Fibroblast of upper back skin (primary cell): ENCODE results near the gene TIGD1.
"Not testable (repeated sequence)": the region's sequence is repeated elsewhere in the genome, so short reads cannot be mapped to it uniquely, and the experiment has no call there.

Experiments
- DNase-seq: peaks from one replicate; pipeline ENCODE4 v3.0.0-alpha.2; 2013

Gene TIGD1

DNA sequence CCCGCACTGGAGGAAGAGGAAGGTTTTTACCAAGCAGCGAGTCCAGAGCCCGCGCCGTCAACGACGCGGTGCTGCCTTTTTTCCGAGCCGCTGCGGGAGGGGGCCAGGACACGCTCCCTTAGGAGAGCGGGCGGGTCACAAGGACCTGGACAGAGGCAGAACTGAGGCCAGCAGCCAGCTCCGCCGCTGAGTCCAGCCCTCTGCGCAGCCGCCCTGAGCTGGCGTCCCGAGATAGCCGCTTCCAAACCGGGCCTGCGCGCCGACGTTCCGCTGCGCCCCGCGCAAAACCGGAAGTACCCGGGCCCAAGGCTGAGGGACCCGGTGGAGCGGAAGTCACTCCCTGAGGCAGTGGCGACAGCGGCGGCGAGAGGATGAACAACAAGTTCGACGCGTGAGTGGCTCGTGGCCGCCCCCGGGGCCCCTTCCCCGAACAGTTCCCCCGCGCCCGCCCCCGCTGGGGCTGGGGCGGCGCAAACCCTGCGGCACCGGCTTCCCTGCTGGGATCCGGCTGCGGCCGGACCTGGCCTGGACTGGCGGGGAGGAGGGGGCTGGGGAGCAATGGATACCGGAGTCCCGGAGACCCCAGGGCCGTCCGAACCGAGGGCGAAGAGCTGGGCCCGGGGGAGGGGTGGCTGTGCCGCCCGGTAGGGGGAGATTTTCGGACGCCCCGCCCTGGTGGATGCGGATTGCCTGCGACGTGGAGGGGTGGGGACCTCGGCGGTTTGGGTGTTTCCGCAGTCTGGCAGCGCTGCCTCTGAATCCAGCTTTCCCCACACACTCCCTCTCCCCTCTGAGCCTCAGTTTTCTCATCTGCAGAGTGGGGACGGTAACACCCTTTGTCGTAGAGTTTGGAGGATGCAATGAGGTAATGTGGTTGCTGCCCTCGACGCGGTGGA, at the start of gene TIGD1, which contains the start of gene EIF4E2:
TSS of gene TIGD1 (minus strand) at position 204 of the 896 bp plus-strand sequence. CDS start 675 bp downstream, outside the sequence.
TSS of gene EIF4E2 (plus strand) at position 336 of the 896 bp plus-strand sequence. CDS start at position 372, 36 bp downstream.
- peak; percentile 91 for DNase-seq

DNA sequence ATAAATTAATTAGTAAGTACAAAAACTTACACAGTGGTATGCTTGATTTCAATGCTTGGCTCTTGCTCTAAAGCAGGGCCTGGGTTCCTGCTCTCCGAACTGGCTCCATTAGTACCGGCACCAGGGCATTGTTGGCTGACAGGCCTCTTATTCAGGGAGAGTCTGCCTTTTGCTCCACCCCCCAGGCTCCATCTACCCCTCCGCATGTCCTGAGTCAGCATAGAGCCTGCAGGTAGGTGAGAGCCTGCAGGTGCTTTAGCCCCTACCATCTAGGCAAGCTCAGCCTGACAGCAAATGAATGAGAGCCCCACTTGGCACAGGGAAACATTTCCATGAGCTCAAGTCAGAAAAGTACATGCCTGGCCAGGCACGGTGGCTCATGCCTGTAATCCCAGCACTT, 47.9 kb upstream of the TIGD1 start:
- no peak for DNase-seq

DNA sequence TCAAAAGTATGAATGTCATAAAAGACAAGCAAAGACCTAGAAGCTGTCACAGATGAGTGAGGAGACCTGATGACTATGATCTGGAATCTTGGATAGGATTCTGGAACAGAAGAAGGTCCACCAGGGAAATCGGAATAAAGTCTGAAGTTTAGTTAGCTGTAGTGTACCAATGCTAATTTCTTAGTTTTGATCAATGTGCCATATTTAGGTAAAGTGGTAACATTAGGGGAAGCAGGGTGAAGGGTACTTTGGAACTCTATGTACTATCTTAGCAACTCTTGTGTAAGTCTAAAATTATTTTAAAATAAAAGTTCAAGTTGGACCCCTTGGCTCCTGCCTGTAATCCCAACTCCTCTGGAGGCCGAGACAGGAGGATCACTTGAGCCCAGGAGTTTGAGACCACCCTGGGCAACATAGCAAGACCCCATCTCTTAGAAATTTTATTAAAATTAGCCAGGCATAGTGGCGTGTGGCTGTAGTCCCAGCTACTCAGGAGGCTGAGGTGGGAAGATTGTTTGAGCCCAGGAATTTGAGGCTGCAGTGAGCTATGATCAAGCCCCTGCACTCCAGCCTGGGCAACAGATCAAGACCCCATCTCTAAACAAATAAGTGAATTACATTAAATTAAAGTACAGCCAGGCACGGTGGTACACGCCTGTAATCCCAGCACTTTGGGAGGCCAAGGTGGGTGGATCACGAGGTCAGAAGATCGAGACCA, 47.2 kb upstream of the TIGD1 start:
- DNase-seq: no peak

DNA sequence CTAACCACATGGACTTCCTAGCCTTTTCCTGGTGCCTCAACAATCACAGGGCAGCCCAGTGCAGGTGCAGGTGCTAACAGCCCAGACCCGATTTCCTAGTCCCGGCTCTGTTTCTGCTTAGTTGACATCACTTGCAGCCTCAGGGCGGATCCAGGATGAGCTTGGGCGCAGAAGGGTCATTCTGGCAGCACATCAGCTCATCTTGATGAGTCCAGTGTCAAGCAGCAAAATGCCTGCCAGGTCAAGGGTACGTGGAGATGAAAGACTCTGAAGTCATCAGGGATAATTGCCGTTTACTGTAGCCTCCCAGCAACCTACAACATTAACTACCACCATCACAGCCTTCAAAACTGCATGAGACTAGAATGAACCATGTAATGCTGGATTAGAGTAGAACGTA, 43.6 kb upstream of the TIGD1 start:
- DNase-seq: no peak

DNA sequence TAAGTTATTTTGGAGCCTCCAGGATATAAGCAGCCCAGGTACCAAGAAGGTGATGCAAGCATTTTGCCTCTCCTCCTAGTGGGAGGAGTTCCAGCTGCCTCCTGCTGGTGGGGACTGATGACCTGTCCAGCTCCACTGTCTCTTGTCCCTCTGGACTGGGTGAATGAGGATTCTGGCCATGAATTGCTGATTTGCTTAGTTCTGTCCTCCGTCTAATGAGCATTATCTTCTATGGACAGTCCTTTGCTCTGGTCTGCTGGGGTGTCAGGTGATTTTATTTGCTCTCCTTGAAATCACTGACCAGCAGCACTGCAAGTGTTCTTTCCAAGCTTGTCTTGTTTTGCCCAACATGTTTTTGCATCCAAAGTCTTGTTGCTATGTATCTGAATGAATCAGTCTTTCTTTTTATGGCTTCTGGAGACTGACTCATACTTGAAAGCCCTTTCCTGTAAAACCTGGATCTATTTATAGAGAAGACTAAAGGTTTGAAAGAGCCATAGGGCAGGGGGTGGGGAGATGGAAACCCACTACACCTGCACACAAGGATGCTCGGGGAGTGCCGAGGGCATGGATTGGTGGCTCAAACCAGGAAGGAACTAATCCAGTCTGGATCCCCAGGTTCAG, 42.5 kb upstream of the TIGD1 start:
- DNase-seq: peak; percentile 50

DNA sequence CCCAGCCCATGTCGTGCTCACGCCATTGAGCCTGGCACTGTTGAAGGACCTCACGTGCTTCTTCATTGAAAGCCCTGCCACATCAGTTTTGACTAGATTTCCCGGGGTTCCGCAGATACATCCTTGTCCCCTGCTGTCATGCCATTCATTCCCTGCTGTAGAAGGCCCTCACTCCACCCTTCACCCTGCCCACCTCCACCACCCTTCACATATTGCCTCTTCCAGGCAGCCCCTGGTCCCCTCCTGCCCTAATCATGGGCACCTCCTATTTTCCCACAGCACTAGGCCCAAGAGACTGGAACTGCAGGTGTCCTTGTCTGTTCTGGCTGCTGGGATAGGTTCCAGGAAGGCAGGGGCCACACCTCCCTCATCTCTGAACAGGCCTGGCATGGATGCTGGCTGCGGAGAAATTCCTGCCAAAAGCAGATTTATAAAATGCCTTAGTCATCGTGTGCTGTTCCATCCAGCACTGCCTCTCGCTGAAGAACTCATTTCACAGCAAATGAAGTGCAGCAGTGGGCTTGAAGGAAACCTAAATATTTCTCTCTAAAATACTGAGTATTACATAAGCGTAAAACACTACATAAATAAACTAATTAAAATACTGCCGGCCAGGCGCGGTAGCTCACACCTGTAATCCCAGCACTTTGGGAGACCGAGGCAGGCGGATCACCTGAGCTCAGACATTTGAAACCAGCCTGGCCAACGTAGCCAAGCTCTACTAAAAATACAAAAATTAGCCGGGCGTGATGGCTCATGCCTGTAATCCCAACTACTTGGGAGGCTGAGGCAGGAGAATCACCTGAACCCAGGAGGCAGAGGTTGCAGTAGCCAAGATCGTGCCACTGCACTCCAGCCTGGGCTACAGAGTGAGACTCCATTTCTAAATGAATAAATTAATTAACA, 38.6 kb upstream of the TIGD1 start:
- peak; percentile 72 for DNase-seq

DNA sequence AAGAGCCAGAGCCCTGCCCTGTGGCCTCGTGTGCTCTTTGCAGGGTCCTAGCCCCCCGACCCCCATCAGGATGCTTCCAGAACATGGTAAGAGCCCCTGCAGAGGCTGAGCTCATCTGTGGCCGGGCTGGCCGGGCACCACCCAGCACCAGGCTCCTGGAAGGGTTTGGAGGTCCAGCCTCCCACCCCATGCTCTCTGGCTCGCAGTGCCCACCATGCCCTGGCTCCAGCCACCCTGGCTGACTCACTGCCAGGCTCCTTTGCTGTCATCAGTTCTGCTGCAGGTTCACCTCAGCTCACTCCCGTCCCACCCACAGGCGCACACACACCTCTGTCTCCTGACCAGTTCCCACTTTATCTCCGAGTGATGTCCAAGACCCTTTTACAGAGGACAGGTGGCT, 37.7 kb upstream of the TIGD1 start:
- DNase-seq: no peak

DNA sequence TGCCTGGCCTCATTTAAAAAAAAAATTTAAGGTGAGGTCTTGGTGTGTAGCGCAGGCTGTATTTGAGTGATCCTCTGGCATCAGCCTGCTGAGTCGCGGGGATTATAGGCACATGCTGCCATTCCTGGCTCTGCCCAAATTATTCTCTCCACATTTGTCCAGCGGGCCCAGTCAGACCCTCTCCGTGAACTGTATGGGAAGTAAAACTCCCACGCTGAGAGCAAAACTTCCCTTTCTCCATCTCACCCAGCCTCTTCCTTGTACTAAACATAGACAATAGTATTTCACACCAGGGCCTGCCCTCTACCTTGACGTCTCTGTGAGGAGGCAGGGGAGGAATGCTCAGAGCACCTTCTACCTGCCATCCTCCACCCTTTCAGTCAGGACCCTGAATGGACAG, 37.2 kb upstream of the TIGD1 start:
- DNase-seq: no peak

DNA sequence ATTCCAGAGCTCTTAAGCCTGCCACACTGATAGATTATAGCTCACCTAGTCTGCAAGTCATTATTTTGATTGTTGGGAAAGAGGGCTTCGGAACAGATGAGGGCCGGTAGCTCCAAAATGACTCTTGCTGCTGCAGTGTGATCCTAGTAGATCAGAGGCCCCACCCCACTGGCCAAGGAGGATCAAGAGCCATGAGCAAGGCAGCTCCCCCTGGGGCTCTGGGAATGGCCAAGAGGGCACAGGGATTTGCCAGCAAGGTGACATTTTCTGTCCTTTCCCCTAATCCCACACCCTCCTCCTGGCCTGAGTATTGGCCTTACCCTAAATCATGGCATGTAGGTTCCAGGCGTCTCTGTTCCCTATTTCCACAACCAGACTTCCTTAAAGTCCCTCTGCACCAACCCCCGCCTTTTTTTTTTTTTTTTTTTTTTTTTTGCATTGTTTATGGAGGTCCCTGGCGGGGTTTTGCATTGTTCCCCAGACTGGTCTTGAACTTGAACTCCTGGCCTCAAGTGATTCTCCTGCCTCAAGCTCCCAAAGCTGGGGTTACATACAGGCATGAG, 36.7 kb upstream of the TIGD1 start:
- no peak for DNase-seq

DNA sequence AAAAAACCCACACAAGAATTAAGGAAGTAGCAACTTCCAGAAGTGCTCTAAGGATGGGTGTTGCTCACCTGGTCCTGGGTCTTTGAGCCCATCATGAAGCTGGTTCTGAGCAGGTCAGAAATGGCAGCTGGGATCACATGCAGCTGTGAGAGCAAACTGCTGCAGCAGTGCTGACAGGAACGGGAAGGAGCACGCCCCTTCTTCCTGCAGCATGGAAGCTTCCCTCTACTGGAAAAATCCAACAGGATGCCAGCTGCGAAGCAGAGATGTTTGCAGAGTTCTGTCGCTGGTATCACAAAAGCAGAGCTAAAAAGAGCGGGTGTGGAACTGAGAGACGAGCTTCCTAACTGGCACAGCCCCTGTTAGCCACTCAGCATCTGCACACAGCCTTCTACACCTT, 33.9 kb upstream of the TIGD1 start:
- DNase-seq: no peak

DNA sequence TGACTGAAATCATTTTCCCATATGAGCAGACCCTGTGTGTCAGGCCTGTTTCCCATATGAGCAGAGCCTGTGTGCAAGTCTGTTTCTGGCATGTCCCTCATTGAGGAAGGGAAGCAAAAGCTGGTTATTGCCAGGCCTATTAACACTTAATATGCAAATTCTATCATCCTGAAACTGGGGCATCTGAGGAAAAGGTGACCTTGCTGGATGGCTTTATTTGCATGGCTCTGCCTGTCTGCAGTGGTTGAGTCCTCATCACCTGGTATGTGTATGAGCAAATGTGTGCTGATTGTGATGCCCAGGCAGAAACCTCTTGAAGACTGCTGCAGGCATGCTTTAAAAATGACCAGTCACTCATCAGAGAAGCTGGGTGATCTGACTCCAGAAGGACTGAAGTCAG, 31.4 kb upstream of the TIGD1 start:
- DNase-seq: no peak

DNA sequence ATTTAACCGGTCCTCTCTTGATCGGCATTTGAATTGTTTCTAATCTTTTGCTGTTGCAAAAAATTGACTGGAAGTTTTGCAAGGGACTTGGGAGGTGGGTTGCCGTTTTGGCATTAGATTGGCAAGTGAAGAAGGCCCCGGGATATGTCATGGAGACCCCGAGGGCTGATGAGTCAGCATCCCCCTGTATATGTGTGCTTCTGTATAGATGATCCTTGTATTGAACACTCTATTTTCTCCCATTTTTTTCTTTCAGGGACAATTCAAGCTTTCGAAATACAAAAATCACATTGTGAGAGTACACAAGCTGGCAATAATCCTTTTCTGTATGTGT, 30.3 kb upstream of the TIGD1 start:
- DNase-seq: no peak

DNA sequence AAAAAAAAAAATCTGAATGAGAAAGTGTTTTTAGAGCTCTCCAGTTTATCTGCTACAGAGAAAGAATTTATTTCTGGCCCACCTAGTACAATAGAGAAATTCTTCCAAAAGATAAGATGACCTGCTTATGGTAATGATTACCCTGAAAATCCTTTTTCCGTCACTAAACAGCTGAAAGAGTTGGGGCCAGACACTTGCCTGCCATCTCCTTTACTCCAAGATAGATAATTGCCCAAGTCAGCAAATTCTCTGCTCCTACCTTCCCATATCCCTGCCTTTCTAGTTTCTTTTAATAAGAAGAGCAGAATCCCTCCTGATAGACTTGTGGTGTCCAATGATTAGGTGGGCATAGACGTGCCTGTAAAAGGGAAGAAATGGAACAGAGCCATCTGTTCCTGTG, 28.3 kb upstream of the TIGD1 start:
- DNase-seq: no peak

DNA sequence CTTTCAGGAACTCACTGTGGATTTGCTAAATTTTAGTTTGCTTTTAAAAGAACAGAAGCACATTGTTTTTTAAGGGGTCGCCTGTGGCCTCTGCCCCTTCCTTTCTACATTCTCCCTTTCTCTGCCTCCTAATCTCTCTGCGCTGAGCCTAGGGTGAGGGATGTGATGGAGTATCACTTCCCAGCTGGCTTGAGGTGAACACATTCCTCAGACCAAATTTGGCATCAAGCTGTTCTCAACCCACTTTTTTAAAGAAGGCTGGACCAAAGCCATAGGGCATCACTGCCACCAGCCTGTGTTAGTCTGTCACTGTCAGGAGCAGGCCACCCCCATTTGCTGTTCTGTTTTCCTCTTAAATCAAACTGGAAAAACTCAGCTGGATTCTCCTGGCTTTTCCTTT, 27.5 kb upstream of the TIGD1 start:
- no peak for DNase-seq

DNA sequence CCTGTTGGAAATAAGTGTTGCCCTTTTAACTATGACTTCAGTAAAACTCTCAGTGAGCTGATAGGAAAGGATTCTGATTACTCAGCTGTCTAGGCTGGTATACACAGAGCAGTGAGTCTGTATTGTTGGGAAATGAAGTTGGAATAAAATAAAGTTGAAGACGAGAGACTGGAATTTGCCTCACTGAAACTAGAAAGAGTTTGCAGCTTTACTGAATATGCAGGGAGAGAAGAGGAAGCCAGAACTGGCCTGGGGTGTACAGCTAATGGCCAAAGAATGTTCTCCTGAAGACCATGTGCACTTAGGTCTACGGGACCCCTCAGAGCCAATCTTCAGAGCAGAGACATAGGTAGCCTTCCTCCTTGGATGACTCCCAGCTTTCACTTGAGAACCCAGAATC, 26.6 kb upstream of the TIGD1 start:
- peak; percentile 56 for DNase-seq

DNA sequence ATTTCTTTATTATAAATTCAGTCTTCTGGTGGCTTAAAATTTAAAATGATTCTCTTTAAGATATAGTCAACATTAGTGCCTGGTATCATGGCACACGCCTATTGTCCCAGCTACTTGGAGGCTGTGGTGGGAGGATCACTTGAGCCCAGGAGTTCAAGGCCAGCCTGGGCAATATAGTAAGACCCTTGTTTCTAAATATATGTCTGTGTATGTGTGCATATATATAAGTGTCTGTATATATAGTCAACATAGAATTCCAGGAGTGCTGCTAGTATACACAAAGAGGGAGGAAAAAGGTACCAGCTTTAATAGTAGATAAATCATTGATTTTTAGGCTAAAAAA, 25.0 kb upstream of the TIGD1 start:
- DNase-seq: no peak

DNA sequence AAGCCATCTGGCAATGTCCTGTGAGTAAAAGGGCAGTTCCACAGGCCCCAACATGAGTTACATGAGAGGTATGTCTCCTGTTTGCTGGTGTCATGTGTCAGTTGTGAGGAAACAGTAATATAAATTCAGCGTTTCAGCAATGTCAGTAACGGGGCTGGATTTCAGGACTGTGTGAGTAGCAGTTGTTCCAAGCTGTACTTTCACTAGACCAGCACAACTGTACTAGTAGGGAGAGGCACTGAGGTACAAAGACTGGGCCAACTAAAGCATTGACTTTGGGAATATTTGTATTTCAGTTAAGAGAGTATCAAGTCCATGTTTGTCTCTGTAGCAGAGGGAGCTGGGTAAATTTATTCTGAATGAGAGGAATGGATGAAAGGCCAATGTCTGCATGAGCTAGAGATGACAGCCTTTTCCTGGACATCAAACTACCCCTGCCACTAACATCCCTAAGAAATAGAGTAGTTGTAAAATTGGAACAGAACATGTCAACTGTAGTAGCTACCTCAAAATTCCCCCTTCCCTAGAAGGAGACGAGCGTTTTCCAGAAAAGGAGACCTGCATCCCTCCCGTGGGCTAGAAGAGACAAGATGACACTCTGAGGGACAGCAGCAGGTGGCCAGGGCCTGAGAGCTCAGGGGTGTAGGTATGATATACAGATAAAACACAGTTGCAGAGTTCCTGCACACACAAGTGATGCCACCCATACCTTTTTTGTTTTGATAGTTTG, 24.5 kb upstream of the TIGD1 start:
- DNase-seq: peak; percentile 10

DNA sequence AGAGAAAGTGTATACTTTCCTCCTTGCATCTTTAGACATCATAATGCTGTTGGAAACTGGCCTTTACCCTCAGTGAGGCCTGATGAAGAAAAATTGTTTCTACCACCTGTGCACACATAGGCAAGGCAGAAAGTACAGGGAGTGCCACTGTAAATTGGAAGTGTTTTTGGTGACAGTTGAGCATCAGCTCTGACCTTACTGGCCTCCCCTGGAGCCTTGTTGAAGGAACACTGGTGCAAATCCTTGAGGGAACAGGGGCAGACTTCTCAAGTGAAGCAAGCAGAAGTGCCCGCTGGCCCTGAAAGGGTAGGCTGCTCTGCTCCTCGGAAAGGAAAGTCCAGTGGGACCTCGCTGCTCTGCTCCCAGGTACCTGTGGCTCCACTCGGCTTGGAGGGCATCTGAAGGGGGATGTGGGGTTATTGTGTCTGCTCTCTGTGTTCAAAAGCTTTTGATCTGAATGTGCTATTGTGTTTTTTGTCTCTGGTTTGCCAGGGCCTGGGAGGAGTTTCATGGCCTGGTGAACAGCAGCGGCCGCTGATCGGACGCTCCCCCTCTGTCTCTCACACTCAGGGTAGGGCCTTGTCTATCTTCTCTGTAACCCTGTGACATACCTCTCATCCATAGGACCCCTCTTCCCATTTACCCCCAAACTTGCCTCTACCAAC, 23.5 kb upstream of the TIGD1 start:
- DNase-seq: no peak

DNA sequence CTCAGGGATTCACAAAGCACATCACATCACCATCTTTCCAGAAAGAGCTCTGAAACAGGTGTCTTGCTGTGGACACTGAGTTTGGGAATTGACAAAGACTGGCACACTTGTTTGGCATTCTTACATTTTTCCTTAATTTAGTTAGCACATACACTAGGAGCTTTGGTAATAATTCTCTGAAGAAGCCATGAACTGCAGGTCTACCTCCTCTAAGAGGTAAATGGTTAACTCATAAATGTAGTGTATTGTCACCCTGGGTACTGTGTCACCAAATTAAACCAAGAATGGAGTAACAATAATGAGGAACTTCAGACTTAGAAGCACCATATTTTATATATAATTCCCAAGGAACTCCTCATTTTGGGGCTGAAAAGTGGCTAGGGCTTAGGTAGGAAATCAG, 22.7 kb upstream of the TIGD1 start:
- no peak for DNase-seq

DNA sequence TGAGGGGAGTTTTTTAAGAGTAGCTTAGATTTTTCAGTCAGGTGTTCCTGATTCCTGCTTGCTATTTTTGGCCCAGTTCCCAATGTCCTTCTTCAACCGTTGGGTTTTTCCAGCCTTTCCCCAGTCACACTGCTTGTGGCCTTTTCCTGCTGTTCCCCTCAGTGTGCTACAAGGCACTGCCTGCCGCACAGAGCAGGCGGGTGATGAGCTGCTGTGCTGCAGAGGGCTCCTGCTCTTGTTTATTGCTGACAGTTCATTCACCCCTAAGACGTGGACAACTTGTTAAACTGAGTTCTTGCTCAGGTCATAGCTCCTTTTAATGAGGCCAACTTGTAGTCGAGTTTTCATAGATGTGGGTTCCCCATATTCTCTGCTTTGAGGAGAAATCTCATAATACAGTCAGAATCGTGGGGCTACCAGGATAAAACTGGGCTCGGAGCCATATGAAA, 20.7 kb upstream of the TIGD1 start:
- no peak for DNase-seq

DNA sequence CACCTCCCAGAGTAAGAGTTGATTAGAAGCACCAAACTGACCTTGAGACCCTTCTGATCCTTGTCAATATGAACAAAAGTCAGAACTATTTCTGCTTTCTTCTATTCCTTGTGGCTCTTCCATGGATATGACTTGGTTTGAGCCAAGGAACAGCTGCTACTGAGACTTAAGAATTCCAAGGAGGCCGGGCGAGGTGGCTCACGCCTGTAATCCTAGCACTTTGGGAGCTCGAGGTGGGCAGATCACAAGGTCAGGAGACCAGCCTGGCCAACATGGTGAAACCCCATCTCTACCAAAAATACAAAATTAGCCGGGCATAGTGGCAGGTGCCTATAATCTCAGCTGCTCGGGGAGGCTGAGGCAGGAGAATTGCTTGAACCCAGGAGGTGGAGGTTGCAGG, 20.1 kb upstream of the TIGD1 start:
- DNase-seq: not testable (repeated sequence)
